Colon (tissue), 2 donors: ENCODE results near the gene CAAP1.
"Not testable (repeated sequence)": the region's sequence is repeated elsewhere in the genome, so short reads cannot be mapped to it uniquely, and the experiment has no call there.

Experiments used
- FAIRE-seq: peaks from 2 replicates; lab custom pipeline; 2012; peaks lifted over from hg19 to GRCh38; lab: Jason Lieb, UNC
- donor health status: control.
- donor health status: control.

The CAAP1 gene

GRCh38 chr9:26828391-26828955 lies 64.1 kb downstream of the CAAP1 start:
- not testable (repeated sequence) for FAIRE-seq

- no peak for FAIRE-seq
Measured at GRCh38 chr9:26814799-26815198, 77.8 kb downstream of the CAAP1 start.

DNA sequence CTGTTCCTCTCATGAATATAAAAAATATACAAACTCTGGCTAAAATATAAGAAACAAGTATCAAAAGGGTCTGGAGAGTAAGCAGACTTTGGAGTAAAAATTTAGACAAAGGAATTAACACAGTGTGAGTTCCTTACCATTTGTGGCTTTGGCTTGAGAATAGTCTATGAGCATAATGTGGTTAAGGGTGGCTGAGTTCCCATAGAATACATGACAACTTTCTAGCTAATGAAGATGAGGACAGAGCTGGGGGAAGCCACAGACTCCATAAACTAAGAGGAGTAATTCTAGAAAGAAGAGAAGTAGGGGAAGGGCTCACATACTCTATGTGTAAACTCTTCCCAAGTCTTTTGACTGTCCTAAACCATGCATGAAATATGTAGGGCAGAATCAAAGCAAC lies 79.4 kb downstream of the CAAP1 start:
- no peak for FAIRE-seq

DNA sequence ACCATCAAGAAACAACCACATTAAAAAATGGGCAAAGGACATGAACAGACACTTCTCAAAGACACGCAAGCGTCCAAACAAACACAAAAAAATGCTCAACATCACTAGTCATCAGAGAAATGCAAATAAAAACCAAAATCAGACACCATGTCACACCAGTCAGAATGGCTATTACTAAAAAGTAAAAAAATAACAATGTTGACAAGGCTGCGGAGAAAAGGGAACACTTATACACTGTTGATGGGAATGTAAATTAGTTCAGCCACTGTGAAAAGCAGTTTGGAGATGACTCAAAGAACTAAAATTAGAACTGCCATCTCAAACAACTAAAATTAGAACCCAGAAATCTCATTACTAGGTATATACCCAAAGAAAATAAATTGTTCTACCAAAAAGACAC lies 80.4 kb downstream of the CAAP1 start:
- no peak for FAIRE-seq

DNA sequence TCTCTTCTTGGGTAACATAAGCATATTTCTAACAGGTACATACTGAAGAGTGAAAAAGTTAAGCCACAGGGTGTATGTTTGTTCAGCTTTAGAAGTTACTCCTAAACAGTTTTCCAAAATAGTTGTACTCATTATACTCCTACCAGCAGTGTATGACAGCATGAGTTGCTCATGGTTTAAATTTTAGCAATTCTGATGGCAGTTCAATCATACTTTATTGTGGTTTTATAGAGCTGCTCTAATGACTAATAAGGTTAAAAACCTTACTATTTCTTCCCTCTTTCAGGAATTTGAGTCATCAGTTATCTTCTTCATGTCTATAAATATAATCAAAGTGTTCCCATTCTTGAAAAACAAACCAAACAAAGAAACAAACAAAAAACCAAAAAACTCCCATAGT lies 81.5 kb downstream of the CAAP1 start:
- no peak for FAIRE-seq

DNA sequence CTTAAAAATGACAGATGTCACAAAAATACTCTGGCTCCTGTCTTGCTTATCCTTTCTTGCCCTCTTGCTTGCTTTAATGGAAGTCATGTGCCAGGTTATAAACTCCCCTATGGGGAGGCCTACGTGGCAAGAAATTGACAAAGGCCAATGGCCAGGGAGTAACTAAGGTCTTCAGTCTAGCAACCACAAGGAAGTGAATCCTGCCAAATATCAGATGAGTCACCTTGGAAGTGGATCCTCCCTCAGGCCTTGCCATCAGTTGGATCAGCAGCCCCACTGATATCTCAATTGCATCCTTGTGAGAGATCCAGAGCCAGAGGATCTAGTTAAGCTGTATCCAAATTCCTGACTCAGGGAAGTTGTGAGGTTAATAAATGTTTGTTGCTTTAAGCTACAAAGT lies 82.8 kb downstream of the CAAP1 start:
- FAIRE-seq = no peak

GRCh38 chr9:26807161-26807560 lies 85.4 kb downstream of the CAAP1 start:
- no peak for FAIRE-seq

- no peak for FAIRE-seq
Measured at GRCh38 chr9:26802921-26803320, 89.7 kb downstream of the CAAP1 start.

DNA sequence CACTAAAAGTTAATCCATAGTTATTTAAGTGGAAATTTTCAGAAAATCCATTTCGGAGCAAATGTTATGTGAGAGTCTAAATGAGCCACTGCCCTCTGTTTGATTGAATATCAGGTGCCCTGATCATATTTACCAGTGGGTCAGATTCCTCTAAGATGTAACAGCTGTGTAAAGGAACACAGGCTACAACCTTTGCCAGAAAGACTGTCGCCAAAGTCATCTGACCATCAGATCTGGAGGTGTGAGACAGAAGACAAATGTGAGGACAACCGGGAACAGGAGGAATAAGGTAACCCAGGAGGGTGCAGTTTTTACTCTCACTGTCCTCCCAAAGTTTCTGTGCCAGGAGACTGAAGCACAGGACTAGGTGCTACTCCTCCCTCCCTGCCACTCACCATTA lies 90.8 kb downstream of the CAAP1 start:
- no peak for FAIRE-seq

DNA sequence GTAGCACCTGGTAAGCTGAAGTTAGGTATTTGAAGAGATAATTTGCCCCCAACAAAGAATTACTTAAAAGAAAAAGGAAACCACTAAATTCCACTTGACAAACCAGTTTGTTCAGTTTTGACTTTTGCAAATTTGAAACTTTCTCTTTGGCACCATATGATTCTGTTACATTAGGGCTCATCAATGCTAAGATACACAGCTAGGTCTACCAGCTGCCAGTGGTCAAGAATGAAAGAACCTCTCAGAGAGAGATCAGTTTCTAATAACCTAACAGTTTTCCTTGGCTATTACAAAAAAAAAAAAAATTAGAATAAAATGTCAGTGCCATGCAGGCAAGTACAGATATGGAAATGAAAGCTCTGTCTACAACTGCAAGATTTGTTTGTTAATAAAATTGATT lies 92.3 kb downstream of the CAAP1 start:
- no peak for FAIRE-seq

DNA sequence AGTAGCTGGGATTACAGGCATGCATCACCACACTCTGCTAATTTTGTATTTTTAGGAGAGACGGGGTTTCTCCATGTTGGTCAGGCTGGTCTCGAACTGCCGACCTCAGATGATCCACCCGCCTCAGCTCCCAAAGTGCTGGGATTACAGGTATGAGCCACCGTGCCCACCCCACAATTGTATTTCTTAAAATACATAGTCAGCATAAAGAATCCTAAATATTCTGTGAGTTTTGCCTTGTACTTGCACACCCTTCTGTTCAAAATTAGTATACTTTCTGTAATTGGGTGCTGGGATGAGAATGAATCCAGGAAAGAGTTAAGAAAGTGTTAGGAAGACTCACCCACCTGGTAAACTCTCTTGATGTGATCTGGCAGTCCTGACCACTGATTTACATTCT lies 101.3 kb downstream of the CAAP1 start:
- FAIRE-seq = no peak
